ENCODE results near the gene MMP25. TPM values are rescaled to one million over a fixed set of nuclear protein-coding genes. Genes with fewer than 3 reads are reported as not detected.

MMP25 gene
- total RNA-seq, 4 donors from 2014 or later: 1.2 to 38.8 (median 2.2) TPM

DNA sequence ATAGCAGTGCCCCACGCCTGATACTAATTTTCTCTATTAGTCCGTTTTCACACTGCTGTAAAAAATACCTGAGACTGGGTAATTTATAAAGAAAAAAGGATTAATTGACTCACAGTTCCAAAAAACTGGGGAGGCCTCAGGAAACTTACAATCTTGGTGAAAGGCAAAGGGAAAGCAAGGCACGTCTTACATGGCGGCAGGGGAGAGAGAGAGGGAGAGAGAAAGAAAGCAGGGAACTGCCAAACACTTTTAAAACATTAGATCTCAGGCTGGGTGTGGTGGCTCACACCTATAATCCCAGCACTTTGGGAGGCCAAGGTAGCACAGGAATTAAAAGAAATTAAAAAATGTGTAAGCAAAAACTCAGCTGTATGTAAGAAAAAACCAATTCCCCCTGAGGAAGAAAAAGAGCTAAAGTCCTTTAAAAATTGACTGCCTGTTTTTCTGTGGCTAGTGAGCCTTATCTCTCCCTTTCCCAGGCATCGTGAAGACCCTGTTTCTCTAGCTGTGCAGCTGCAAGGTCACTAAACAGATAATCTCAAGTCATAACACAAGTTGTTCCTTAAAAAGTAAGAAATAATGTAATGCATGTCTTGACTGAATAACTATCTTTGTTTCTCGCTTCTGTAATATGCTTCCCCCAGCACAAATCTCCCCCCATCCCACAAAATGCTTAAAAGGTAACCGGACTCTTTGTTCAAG is 38.8 kb downstream of the MMP25 start:
- ATAC-seq (ENCODE audit: low FRiP score) (no peak), DNase-seq (ENCODE audit: low spot score) (no peak)
- TF ChIP-seq, protein P1, sequence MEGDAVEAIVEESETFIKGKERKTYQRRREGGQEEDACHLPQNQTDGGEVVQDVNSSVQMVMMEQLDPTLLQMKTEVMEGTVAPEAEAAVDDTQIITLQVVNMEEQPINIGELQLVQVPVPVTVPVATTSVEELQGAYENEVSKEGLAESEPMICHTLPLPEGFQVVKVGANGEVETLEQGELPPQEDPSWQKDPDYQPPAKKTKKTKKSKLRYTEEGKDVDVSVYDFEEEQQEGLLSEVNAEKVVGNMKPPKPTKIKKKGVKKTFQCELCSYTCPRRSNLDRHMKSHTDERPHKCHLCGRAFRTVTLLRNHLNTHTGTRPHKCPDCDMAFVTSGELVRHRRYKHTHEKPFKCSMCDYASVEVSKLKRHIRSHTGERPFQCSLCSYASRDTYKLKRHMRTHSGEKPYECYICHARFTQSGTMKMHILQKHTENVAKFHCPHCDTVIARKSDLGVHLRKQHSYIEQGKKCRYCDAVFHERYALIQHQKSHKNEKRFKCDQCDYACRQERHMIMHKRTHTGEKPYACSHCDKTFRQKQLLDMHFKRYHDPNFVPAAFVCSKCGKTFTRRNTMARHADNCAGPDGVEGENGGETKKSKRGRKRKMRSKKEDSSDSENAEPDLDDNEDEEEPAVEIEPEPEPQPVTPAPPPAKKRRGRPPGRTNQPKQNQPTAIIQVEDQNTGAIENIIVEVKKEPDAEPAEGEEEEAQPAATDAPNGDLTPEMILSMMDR (IDR thresholded peaks at IDR 0.05): no peak

DNA sequence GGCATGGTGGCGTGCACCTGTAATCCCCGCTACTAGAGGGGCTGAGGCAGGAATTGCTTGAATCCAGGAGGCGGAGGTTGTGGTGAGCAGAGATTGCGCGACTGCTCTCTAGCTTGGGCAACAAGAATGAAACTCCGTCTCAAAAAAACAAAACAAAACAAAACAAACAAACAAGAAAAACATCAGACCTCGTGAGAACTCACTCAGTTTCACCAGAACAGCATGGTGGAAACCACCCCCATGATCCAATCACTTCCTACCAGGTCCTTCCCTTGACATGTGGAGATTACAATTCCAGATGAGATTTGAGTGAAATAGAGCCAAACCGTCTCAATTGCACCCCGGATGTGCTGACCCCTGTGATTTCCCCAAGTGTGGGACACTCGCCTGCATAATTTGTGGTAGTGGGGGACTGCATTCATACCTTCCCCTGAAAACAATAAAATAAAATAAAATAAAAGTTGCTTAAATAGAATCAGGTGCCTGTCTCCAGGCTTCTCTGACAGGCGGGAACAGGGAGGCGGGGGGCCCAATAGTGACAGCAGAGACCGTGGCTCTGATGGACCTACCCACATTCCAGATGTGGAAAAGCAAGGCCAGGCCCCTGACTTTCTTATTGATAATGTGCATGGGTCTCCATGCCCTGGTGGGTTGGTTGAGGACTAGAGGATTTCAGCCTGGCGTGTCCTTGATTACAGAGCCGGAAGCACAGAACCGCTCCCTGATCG is 39.7 kb downstream of the MMP25 start:
- TF ChIP-seq, protein P1 (IDR thresholded peaks at IDR 0.05): no peak
- ATAC-seq (ENCODE audit: low FRiP score) (no peak), DNase-seq (ENCODE audit: low spot score) (no peak)

DNA sequence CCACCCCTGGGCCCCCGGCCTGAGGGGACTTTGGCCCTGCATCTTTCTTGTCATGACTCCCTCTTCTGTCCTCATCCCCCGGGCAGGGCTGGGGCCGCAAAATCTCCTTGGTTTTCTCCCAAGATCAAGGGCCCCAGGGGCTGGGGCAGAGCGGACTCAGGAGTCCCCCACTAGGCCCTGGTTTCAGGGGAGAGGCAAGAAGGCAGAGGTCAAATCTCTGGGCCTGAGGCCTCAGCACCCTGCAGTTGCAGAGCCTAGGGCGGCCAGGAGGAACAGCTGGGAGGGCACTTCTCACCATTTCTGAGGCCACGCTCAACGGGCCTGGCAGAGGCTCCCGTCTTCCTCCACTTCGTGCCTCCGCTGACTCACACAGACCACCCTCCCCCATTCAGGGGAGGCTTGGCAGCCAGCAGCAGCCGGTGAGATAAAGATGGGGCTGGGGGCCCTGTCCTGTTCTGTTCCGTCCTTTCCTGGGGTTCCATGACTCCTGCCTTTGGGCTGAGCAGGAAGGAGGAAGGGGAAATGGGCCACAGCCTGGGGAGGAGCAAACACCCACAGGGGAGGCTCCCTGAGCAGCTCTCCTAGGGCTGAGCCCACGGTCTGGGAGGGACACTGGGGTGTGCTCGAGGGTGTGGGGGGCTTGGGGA is 40.4 kb downstream of the MMP25 start:
- ATAC-seq (ENCODE audit: low FRiP score) (peak; percentile 35), DNase-seq (ENCODE audit: low spot score) (no peak)
- TF ChIP-seq, protein P1 (IDR thresholded peaks at IDR 0.05): no peak

DNA sequence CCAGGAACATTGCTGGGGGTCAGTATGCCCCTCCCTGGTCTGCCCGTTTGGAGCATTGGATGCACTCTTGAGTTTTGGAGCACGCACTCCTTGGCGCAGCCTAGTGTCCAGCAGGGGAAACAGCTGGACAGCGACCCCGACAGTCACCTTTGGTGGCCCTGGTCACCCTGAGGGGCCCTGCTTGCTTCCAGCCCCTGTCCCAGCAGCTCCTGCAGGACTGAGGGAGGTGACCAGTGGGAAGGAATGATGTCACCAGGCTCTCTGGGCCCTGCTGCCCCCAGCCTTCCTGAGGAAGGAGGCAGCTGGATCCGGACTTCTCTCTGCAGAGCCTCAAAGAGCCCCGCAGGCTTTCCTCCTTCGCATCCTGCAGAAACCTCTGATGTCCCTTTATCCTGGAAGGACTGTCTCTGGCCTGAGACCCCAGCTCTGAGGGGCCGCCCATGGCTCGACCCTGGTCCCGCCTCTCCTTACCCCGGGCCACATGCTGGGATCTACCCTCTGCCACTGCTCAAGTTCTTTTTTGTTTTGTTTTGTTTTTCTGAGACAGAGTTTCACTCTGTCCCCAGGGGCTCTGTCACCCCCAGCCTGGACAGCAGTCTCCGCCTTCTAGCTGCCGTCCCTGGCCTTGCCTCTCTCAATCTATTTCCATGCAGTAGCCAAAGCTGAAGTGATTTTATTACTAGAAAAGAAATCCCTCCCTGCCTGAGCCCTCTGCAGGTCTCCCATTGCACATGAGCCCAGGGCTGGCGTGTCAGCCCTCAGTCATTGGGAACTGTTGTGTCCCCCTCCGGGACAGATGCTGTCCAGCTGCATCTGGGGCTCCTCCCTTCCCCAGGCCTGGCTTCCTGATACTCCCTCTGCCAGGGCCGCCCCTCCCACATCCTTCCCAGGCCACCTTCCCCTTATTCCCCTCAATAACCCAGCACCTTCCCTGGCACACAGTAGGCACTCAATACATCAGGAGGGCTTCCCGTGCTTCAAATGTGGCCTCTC is 41.2 kb downstream of the MMP25 start:
- TF ChIP-seq, protein P1 (IDR thresholded peaks at IDR 0.05): no peak
- ATAC-seq (ENCODE audit: low FRiP score): peak; percentile 24
- no peak for DNase-seq (ENCODE audit: low spot score)

DNA sequence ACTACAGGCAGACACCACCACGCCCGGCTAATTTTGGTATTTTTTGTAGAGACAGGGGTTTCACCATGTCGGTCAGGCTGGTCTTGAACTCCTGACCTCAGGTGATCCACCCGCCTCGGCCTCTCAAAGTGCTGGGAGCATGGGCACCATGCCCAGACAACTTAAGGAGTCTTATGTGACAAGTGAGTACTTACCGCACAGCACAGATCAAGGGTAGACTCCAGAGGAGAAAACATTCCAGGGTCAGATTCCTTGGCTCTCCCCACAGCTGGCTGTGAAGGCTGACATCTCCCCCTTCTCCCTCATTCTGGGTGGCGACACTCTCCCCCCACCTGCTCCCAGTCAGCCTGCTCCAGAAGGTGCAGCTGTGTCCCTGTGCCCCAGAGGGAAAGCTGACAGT is 42.1 kb downstream of the MMP25 start:
- DNase-seq (ENCODE audit: low spot score): no peak
- TF ChIP-seq, protein P1 (IDR thresholded peaks at IDR 0.05): no peak
- no peak for ATAC-seq (ENCODE audit: low FRiP score)

DNA sequence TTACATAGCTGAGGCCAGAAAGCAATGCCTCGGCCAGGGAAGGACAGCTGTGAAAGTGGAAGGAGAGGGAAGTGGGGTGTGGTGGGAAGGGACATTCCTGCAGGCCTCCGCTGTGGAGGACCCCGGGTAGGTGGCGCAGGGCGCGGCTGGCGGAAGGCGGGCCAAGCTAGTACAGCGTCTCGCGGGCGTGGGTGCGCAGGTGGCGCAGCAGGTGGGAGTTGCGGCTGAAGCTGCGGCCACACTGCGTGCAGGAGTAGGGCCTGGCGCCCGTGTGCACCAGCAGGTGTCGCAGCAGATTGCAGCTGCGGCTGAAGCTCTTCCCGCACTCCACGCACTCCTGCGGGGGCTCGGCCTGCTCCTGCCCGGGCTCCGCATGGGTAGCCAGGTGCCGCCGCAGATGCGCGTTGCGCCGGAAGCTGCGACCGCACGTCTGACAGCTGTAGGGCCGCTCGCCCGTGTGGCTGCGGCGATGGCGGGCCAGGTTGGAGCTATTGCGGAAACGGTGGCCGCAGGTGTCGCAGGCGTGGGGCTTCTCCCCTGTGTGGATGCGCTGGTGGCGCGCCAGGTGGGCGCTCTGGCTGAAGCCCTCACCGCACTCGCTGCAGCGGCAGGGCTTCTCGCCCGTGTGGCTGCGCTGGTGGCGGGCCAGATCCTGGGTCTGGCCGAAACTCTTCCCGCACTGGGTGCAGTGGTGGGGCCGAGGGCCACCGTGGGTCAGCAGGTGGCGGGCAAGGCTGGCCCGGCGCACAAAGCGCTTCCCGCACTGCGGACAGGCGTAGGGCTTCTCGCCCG is 42.8 kb downstream of the MMP25 start:
- ATAC-seq (ENCODE audit: low FRiP score): no peak
- TF ChIP-seq, protein P1 (IDR thresholded peaks at IDR 0.05): no peak

More for the DNA sequence above, 42.8 kb downstream of the MMP25 start:
- DNase-seq (ENCODE audit: low spot score): no peak

Data from omental fat pad (tissue), 4 donors.